H1 (cell line): ENCODE results near the gene STXBP2.

Experiments
- CTCF ChIP-seq, 3 experiments: IDR thresholded peaks; 1 replicate in 2 of 3; 2 replicates in 1 of 3; pipeline versions ENCODE4 v1.5.1 to v1.6.1; 2011; ENCODE audit warnings: low read length in 3 of 3, mild to moderate bottlenecking in 3 of 3, inconsistent platforms in 2 of 3, low read depth in 1 of 3, moderate library complexity in 1 of 3; ENCODE audit not compliant: insufficient read depth in 1 of 3; ENCODE audit errors: control extremely low read depth in 1 of 3
- EP300 ChIP-seq, 2 experiments: IDR thresholded peaks; 1 replicate in 1 of 2; 2 replicates in 1 of 2; pipeline ENCODE4 v1.6.1; 2011 to 2012; ENCODE audit warnings: low read depth in 2 of 2, low read length in 2 of 2, mild to moderate bottlenecking in 2 of 2, borderline replicate concordance in 1 of 2, inconsistent platforms in 1 of 2, moderate library complexity in 1 of 2
- MAX ChIP-seq: IDR thresholded peaks from 2 replicates; pipeline ENCODE4 v1.6.1; 2012; ENCODE audit warnings: inconsistent platforms
- POLR2A ChIP-seq, 2 experiments: IDR thresholded peaks; 1 replicate in 1 of 2; 2 replicates in 1 of 2; pipeline ENCODE4 v1.6.1; 2011; ENCODE audit warnings: low read depth in 2 of 2, low read length in 2 of 2, mild to moderate bottlenecking in 2 of 2; ENCODE audit errors: control extremely low read depth in 1 of 2
- POLR2AphosphoS5 ChIP-seq: IDR thresholded peaks from 2 replicates; pipeline ENCODE4 v1.6.1; 2011; ENCODE audit warnings: low read depth, low read length
- SIN3A ChIP-seq, 2 experiments: IDR thresholded peaks in 1 of 2; conservative IDR thresholded peaks in 1 of 2; 2 replicates each; pipeline ENCODE4 v1.6.1; 2011 to 2012; ENCODE audit warnings: low read length in 2 of 2, improper control_type of control experiment in 1 of 2, low read depth in 1 of 2, mild to moderate bottlenecking in 1 of 2
- YY1 ChIP-seq: IDR thresholded peaks from 2 replicates; pipeline ENCODE4 v1.6.1; 2011; ENCODE audit warnings: low read depth, mild to moderate bottlenecking, low read length

GRCh38 chr19:7636317-7636690 lies 606 bp upstream of the STXBP2 start:
- TF ChIP-seq CTCF (IDR thresholded peaks at IDR 0.05; ENCODE audit: control extremely low read depth in 1 of 3, insufficient read depth in 1 of 3, low read depth in 1 of 3, low read length in 3 of 3), result no peak
- TF ChIP-seq SIN3A (conservative IDR thresholded peaks at IDR 0.05 in 1 of 2, IDR thresholded peaks at IDR 0.05 in 1 of 2; ENCODE audit: low read depth in 1 of 2, low read length in 2 of 2), result no peak
- TF ChIP-seq MAX, result no peak
- TF ChIP-seq EP300 (IDR thresholded peaks at IDR 0.05; ENCODE audit: borderline replicate concordance in 1 of 2, low read depth in 2 of 2, low read length in 2 of 2), result no peak
- TF ChIP-seq POLR2A (IDR thresholded peaks at IDR 0.05; ENCODE audit: control extremely low read depth in 1 of 2, low read depth in 2 of 2, low read length in 2 of 2), result no peak
- no peak for TF ChIP-seq POLR2AphosphoS5
- TF ChIP-seq YY1, result no peak
